HUDEP-2 (cell line): ENCODE data around the gene CIB2.

Source experiments
- DNase-seq, 76 experiments: peaks; one replicate each; lab custom pipeline; 2025; ENCODE audit not compliant: unreplicated experiment in 76 of 76; lab: John Stamatoyannopoulos, UW

The CIB2 gene

DNA sequence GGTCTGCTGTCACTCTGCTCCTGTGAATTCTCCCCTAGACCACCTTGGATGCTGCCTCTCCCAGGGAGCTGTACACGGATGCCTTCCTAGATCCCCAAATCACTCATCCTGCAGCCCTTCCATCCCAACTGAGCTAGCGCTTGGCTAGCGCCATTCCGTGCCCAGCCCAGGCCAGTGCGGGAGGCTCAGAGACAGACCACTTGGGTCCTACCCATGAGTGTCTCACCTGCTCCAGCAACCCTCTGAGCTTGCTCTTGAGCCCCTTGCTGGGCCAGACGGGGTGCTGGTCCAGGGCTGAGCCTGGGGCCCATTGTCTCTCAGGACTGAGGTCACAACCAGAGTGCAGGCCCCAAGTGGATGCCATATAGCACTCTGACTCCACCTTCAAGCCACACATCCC is 21.1 kb downstream of the CIB2 start:
- no peak for DNase-seq

DNA sequence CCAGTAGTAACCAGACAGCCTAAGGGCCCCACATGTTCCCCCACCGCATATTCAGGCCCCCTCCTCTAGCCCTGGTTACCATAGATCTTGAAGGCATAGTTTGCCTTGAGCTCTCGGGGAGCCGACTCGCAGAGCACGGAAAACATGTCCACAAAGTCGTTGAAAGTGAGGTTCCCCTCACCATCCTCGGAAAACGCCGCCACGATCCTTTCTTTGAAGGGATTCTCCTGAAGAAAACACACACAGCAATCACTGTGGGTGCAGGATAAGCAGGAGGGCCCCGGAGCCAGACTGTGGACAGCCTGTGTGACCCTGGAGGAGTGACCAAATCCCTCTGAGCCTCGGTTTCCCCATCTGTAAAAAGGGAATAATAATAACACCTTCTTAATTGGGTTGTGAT is 22.1 kb downstream of the CIB2 start:
- no peak for DNase-seq

DNA sequence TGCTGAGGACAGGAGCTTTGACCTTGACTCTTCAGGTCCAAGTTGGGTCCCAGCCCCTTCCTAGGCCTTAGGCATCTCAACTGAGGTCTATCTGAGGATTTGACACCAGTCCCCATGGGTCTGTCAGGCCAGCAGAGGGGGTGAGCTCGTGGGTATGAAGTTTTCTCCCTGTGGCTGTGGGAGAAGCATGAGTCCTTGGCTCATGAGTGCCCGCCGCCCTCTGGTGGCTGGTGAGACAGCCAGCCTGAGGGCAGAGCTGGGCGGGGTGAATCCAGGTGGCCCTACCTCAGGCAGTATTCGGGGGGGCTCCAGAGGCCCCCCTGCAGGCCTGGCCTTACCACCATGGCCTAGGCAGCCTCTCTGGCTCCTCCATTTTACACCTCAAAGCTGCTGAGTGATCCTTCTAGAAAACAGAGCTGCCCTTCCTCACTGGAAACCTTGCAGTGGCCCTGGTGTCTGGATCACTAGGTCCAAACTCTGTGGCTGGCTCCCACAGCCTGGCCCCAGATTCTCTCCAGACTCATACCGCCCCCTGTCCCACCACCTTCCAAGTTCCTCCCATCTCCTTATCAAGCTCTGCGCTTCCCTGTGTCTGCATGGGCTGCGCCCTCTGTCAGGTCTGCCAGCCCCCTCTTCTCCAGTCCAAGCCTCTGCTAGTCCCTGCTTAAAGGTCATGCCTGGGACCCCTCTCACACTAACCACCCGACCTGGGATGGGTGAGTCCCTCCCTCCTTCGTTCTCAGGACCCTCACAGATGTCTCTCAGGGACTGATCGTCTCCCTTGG is 22.8 kb downstream of the CIB2 start:
- peak in 70 of 76 experiments; percentile 8 to 82 (median 62) for DNase-seq

DNA sequence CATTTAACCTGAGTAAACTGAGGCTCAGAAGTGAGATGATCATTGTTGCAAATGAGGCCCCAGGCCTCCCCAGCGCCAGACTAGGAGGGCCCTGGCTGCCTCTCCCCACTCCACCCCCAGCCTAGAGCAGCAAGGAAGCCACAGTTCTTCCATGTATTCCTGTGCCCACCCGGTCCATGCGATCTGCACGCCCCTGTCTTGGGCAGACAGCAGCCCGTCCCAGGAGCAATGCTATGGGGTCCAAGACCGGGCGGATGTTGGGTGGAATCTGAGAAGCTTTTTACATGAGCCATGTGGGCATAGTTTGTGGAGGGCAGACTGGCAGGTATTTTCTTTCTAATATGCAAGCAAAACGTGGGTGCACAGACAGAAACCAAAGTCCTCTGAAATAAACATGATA is 23.8 kb downstream of the CIB2 start:
- DNase-seq, result no peak

DNA sequence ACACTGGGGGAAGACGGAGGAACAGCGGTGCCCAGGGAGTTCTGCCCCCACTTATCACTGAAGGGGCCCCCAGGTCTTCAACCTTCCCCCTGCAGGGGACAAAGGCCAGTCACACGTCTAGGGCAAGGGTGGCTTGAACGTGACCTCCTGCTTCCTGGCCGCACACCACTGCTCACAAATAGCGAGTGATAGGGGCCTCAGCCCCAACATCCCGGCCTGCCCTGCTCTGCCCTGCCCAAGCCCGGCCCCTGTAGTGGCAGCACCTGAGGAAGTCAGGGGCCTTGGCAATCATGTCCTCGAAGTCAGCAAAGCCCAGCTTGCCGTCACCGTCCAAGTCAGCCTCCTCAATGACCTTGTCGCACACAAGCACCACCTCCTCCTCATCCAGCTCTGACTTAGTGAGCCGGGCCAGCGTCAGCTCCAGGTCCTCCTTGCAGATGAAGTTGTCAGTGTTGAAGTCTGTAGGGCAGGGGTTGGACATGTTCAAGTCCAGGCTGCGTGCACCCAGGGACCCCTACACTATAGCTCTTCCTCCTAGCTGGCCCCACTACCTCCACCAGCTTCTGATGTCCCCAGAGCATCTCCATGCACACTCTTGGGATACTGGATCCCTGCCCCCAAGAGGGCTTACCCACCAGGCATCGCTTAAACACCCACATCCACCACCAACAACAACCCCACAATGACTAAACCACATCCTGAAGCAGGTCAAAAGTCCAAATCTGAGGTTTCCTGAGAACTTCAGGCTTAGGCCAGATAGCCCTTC is 25.6 kb downstream of the CIB2 start:
- no peak for DNase-seq

DNA sequence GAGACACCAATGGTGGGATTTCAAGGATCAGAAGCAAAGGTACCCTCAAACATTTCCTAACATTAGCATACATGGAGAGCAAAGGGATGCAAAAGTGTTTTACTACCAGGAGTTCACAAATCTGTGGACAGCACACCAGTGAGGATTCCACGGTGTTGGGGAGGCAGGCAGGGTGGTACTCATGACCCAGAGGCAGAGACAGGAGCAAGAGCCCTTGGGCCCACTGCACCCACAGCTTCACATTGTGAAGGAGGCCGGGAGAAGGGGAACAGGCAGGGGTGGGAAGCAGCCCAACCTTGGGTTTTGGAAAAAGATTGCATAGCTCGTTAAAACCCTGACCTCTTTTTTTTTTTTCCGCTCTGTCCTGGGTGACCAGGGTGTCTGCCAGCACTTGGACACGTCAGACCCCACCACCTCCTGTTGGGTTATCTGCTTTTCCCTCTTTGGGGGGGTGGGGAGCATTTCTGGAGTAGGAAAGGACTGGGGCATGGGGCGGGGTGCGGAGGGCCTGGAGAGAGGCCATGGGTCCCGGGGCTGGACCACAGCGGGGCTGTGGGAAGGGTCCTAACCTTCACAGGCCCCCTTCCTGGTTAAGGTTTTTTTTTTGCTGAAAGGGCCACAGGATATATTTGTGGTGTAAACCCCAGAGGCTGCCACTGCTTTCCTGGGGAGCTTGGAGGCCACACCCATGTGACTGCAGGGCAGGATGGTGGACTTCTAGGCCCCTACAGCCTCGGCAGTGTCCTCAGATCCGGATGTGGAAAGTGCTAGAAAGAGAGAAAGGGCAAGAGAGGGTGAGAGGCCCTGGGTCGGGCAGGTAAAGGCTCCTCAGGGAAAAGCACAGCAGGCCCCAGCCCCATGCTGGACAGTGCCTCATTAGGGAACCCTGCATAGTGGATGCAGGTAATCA is 26.4 kb downstream of the CIB2 start:
- peak in 1 of 76 experiments; percentile 5 for DNase-seq

DNA sequence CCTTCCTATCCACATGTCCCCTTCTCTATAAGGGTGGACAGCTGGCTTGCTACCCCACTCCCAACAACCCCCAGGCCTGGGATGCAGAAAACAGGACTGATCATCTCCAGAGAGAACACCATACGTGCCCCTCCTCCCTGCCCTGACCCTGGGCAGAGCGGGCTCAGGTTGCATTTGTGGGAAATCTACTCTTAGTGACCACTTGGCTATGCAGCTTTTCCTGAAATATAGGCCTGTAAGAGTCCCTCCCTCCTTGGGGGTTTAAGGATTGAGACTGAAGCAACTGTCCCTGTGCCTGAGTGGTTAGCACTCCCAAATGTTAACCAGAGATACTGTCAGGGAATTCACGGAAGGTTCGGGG is 27.1 kb downstream of the CIB2 start:
- no peak for DNase-seq

DNA sequence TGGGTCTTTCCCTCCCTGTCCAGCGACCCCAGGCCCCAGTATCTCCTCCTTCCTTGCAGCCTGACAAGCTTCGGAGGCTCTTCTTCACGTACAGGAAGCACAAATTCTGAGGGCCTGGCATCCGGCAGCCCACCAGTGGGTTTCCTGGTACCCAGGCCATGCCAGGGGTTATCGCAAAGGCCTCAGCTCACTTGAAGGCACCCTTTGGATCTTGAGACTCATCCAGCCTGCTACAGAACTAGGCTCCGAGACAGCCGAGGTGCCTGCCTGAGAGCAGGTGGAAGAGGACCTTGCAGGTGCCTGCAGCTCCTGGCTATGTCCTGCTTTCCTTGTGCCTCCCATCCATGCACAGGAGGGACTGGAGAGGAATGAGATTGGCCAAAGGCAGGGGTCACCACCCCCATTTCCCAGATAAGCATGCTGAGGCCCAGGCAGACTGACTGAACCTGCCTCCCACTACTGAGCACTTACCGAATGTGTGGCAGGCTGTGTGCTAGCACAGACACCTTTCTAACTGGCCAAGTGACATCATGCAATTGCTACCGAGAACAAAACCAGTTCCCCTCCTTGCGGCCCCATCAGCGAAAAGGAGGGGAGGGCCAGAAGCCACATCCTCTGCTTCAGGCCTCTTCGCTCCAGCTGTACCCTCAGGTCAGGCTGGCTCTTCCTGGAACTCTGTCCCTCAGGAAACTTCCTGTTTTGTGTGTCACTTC is 27.7 kb downstream of the CIB2 start:
- no peak for DNase-seq

DNA sequence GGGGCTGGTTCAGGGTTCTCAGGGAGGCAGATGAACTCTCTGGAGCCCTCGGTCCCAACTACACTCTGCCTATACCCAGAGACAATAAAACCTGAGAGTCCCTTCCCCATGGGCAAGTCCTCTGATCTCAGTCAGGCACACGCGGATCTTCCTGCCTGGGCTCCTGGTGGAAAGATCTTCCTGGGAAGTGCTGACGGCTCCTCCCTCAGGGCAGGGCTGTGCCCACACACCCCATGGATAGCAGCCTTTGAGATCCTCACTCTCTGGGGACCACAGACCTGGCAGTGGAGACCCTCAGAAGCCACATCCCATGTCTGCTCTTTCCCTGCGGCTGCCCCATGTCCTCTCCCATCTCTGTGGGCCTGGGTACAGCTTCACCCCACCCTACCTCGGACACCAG is 28.5 kb downstream of the CIB2 start:
- DNase-seq, result no peak

DNA sequence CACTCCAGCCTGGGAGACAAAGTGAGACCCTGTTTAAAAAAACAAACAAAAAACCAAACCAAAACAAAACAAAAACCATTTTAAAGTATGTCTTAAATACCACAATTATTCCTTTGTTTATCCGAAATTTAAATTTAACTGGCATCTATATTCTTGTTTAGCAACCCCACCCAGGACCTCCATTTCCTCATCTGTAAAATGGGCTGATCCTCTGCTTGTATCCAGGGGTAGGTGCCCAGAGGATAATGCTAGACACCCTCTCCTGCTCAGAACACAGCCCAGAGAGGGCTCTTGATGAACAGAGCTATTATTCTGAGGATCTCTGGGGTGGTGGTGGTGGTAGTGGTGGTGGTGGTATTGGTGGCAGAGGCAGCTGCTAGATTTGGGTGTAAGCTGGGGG is 29.0 kb downstream of the CIB2 start:
- no peak for DNase-seq

DNA sequence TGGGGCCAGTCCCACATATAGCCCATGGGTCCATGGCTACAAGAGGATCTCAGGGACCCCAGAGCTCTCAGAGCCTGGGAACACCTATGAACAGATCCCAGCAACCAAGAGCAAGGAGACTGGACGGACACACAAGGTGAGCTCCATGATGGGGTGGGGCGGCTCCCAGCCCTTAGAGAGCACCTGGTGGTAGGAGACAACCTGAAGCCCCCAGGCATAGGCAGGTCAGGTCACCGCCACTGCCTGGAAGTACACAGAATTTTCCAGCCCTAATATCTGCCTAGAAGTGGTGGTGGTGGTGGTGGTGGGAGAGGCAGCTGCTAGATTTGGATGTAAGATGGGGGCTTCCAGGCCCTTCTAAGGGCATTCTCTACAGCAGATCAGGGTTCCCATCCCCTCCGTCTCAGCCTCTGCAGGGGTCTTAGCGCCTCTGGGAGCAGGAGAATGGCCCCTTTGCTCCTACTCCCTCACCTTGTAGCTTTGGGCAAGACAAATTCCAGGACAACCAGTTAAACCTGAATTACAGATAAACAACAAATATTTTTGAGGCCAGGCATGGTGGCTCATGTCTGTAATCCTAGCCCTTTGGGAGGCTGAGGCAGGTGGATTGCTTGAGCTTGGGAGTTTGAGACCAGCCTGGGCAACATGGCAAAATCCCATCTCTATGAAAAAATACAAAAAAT is 29.7 kb downstream of the CIB2 start:
- no peak for DNase-seq

DNA sequence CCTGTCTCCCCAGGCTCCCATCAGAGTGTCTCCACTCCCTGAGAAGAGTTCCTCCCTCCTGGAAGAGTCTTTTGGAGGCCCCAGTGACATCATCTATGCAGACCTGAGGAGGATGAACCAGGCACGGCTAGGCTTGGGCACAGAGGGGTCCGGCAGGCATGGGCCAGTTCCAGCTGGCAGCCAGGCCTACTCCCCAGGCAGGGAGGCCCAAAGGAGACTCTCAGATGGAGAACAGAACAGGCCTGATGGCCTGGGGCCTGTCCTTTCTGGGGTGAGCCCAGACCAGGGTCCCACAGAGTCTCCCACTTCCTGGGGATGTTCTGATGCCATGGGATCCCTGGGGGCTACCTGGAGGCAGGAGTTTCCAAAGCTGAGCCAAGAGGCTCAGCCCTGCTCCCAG is 30.4 kb downstream of the CIB2 start:
- no peak for DNase-seq

DNA sequence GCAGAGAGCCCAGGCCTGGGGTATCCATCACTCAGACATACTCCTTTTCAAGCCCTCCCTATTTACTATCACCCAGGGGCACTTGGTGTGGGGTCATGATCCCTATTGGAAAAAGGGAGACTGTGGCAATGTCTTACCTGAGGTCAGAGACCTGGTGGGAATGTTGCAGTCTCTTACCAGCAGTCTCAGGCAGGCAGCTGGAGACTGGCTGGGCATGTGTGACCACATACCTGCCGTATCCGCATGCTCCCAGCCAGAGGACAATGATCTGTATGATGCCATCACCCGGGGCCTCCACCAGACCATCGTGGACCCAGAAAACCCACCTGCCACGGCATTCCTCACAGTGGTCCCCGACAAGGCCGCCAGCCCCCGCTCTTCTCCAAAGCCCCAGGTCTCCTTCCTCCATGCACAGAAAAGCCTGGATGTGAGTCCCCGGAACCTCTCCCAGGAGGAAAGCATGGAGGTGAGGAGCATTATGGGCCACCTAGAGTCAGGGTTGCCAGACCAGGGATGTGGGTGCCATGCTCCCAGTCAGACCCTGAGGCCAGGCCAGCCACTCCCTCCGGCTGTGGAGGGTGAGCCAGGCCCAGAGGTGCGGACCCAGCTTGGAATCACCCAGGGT is 33.0 kb downstream of the CIB2 start:
- DNase-seq, result no peak

DNA sequence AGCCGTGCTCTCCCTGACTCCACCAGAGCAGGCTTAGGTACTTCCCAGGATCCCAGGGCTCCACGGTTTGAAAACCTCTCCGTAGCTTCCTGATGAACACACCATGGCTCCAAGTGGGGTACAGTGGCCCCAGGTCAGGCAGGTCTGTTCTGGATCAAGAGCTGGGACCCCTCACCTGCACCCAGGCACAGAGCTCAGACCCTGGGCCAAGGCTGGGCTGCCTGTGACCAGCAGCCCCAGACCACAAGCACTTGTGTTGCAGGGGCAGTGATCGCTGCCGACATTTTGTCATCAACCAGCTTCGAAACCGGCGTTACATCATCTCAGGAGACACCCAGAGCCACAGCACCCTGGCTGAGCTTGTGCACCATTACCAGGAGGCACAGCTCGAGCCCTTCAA is 33.6 kb downstream of the CIB2 start:
- no peak for DNase-seq

DNA sequence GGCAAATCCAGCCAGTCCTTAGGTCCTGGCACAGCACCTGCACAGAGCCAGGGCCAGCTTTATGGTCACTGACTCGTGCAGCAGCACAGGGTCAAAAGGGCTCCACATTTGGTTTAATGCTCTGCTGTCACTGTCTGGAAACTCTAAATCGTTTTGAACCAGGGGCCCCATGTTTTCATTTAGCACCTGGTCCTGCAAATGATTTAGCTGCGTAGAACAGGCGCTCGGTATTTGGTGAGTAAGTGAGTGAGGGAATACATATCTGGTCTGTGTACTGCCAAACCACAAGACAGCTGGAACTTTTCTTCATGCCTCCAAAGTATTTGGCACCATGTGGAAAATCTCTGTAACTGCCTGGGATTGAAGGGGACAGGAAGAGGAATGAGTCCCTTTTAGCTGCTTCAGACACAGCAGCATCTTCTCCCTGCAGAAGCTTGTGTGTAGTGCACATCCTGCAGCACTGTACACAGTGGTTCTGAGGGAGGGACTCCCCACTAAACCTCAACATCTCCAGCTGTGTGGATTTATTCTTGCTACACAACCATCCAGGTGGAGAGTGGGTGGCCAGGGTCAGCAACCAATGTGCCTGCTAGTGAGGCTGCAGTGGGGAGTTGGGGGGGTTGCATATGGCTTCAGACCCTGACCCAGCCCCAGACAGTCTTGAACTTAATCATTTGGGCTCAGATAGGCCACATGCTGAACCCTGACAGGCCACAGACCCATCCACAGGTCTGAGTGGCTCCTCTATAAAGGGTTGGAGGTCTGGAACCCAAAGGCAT is 37.8 kb downstream of the CIB2 start:
- DNase-seq, result no peak

DNA sequence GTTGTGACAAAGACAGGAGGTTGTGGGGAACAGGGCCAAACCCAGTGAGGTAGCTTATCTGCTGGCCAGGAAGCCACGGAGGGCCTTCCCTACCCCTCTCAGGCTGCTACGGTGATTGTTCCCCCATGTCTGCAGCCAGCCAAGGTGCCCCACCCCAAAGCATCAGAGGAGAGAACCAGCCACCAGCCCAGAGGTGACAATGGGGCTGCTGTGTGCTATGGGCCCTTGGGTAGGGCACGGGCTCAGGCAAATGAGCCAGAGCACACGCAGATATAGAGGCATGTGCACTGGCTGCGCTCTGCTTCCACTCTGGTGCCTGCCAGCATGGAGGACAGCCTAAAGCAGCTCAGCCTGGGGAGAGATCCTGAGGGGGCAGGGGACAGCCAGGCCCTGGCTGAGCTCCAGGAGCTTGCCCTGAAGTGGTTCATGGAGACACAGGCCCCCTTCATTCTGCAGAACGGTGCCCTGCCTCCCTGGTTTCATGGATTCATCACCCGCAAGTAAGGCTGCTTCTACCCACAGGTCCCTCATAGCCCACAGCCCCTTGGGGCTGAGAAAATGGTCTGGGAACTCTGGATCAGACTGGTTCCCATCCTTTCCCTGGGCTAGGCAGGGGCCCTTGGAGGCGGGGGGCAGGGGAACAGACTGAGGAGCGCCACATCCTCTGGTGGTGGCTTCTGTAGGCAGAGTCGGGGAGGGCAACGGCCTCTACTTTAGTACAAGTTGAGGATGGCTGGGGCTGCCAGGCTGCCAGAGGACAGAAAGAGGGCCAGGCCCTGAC is 38.8 kb downstream of the CIB2 start, which contains the start of gene SH2D7:
Gene SH2D7 (plus strand): TSS at position 301 of the 781 bp plus-strand sequence. CDS start 24 bp downstream, at position 325.
- DNase-seq, result peak in 2 of 76 experiments; percentile 6 to 9

DNA sequence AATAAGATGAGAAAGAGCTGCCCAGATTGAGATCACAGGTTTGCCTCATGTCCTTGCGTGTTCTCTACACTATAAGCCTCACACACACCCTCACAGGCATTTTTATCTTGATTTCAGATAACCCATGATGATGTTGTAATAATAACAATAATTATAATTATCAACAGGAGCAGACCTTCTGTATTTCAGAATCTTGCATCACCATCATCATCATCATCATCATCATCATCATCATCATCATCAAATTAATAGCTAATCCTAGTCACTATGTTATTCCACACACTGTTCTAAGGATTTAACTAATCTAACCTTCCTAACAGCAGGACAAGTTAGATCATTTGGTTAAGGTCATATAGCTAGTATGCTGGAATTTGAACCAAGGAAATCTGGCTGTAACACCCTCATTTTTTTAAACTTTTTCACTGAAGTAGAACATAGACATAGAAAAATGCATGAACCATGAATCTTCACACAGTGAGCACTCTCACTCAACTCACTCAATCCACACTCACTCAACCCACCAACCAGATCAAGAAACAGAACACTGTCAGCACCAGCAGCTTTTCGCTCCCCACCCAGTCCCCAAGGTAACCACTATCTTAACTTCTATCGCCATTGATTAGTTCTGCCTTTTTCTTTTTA is 40.7 kb downstream of the CIB2 start:
- DNase-seq, result no peak

DNA sequence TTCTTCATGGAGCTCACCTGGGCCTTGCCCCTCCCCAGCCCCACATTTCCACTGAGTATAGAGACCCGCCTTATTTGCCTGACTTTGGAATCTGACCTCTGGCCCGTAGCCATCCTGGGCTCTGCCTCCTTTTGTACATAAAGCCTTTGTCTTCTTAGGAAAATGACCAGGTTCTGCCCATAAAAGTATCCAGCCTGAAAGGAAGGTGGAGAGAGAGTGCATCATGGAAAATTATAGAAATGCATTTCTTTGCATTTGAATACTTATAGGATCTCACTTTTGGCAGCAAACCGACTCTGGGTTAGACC is 42.5 kb downstream of the CIB2 start:
- no peak for DNase-seq
